PC-3 (cell line): ENCODE measurements around the gene MEST.

Experiments used
- EZH2phosphoT487 ChIP-seq: fragments of 300-600 bp; sonication (generic); IDR thresholded peaks from 2 replicates; pipeline ENCODE4 v1.6.1; 2018; ENCODE audit warnings: mild to moderate bottlenecking, antibody characterized with exemption, low read length, borderline replicate concordance
- TF ChIP-seq, protein P1 (sequence below): fragments of 300-600 bp; sonication (generic); conservative IDR thresholded peaks from 2 replicates; pipeline ENCODE4 v1.5.1; 2017; ENCODE audit warnings: antibody characterized with exemption, low read depth, mild to moderate bottlenecking, low read length

DNA sequence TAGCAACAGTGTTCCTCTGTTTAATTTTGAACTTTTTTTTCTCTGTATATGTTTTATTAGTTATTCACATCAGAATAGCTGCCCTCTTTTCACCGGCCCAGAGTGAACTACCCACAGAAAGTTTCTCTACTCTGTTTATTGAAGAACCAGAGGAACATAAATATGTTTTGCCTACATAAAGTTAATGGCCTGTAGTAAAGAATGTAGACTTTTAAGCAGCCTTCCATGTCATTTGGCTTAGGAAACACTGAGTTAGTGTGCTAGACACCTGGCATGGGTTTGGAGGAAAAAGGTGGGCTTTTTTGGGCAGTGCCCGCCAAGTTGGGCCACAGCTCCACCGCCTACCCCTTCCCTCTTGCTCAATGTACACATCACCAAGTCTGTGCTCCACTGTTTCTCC is 8.9 kb upstream of the MEST start:
- TF ChIP-seq, protein P1, sequence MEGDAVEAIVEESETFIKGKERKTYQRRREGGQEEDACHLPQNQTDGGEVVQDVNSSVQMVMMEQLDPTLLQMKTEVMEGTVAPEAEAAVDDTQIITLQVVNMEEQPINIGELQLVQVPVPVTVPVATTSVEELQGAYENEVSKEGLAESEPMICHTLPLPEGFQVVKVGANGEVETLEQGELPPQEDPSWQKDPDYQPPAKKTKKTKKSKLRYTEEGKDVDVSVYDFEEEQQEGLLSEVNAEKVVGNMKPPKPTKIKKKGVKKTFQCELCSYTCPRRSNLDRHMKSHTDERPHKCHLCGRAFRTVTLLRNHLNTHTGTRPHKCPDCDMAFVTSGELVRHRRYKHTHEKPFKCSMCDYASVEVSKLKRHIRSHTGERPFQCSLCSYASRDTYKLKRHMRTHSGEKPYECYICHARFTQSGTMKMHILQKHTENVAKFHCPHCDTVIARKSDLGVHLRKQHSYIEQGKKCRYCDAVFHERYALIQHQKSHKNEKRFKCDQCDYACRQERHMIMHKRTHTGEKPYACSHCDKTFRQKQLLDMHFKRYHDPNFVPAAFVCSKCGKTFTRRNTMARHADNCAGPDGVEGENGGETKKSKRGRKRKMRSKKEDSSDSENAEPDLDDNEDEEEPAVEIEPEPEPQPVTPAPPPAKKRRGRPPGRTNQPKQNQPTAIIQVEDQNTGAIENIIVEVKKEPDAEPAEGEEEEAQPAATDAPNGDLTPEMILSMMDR: no peak
- TF ChIP-seq EZH2phosphoT487: no peak
